OCI-LY1 (cell line): ENCODE results near the gene MAN1C1.

Experiments
- CTCF ChIP-seq: fragments of 200-600 bp; sonication (generic), shearing (Covaris generic); IDR thresholded peaks from 2 replicates; pipeline ENCODE4 v1.5.1; 2017; ENCODE audit warnings: mild to moderate bottlenecking, antibody characterized with exemption, low read length, moderate library complexity, mixed read lengths
- EZH2 ChIP-seq: fragments of 200-600 bp; sonication (generic), shearing (Covaris generic); IDR thresholded peaks from 2 replicates; pipeline ENCODE4 v1.8.0; 2017; ENCODE audit warnings: borderline replicate concordance, mixed run types, mild to moderate bottlenecking, antibody characterized with exemption, low read length, moderate library complexity, mixed read lengths

- TF ChIP-seq CTCF (no peak), EZH2 (no peak)
Measured at GRCh38 chr1:25772164-25772563, 155.6 kb downstream of the MAN1C1 start.
